K562 (cell line): Measurements from ENCODE around the gene PEBP1. TPM values are rescaled to one million over a fixed set of nuclear protein-coding genes. Genes with fewer than 3 reads are reported as not detected.

ENCODE experiments used
- ATAC-seq: fragments of 200-7000 bp; cut with Tn5 transposase; 3 replicates; pipeline ENCODE4 v1.9.1; 2020; ENCODE audit warnings: moderate library complexity
- BruUV-seq: library from RNA; stranded (reverse); fragments of 400-500 nt; replicated peaks from 2 replicates; lab custom pipeline; 2021; lab: Mats Ljungman, UMichigan
- CTCF ChIA-PET: fragments of 300-600 bp; formaldehyde crosslinking; extraction: SDS; loops from one replicate; lab custom pipeline; 2021; ENCODE audit warnings: low intra/inter-chr PET ratio; lab: Yijun Ruan, JAX
- POLR2A ChIA-PET: fragments of 300-600, 350-650 bp; sonication (Branson Sonifier 250); formaldehyde crosslinking; extraction: SDS; loops from one replicate; lab custom pipeline; 2021; ENCODE audit warnings: antibody characterized with exemption, inconsistent platforms; lab: Yijun Ruan, JAX
- DNase-seq, 4 experiments: peaks; one replicate each; pipeline versions ENCODE4 v3.0.0 to v3.0.0-alpha.2; 2011 to 2018; ENCODE audit warnings: low spot score in 3 of 4, mixed read lengths in 3 of 4; ENCODE audit errors: extremely low read depth in 1 of 4
- FAIRE-seq: peaks from 2 replicates; lab custom pipeline; 2011; peaks lifted over from hg19 to GRCh38; lab: Jason Lieb, UNC
- H2AFZ ChIP-seq: 2 replicates; pipeline ENCODE4 v1.6.0; 2011; ENCODE audit warnings: low read depth, low read length, control low read depth, inconsistent platforms
- H3K27ac ChIP-seq: fragments of 200-600 bp; 3 replicates; pipeline ENCODE4 v1.8.0; 2011; ENCODE audit warnings: low read depth, mild to moderate bottlenecking, control low read depth, inconsistent platforms, low read length, moderate library complexity, mixed read lengths; ENCODE audit errors: extremely low read depth
- H3K27me3 ChIP-seq, 2 experiments: fragments of 300-600 bp in 1 of 2; 2 replicates in 1 of 2; 3 replicates in 1 of 2; pipeline versions ENCODE4 v1.6.0 to v1.8.0; 2011; ENCODE audit warnings: inconsistent platforms in 2 of 2, low read length in 2 of 2, mild to moderate bottlenecking in 1 of 2, mixed read lengths in 1 of 2, moderate library complexity in 1 of 2; ENCODE audit not compliant: control insufficient read depth in 2 of 2, insufficient read depth in 2 of 2
- H3K36me3 ChIP-seq: fragments of 300-600 bp; 3 replicates; pipeline ENCODE4 v1.8.0; 2011; ENCODE audit warnings: mild to moderate bottlenecking, low read length, inconsistent platforms; ENCODE audit not compliant: control insufficient read depth, insufficient read depth
- H3K4me1 ChIP-seq, 2 experiments: fragments of 200-600 bp in 1 of 2; replicated peaks in 1 of 2; 2 replicates in 1 of 2; 3 replicates in 1 of 2; pipeline versions ENCODE4 v1.5.1 to v1.8.0; 2011; ENCODE audit warnings: inconsistent platforms in 2 of 2, low read length in 2 of 2, mild to moderate bottlenecking in 1 of 2, mixed read lengths in 1 of 2, moderate library complexity in 1 of 2; ENCODE audit not compliant: control insufficient read depth in 2 of 2, insufficient read depth in 2 of 2
- H3K4me2 ChIP-seq: 2 replicates; pipeline ENCODE4 v1.6.1; 2011; ENCODE audit warnings: low read length, control low read depth, inconsistent platforms, mixed read lengths; ENCODE audit not compliant: insufficient read depth
- H3K4me3 ChIP-seq: fragments of 200-600 bp; sonication (generic), shearing (Covaris generic); 2 replicates; pipeline ENCODE4 v1.5.1; 2016; ENCODE audit warnings: control low read depth, inconsistent platforms
- H3K79me2 ChIP-seq: fragments of 200-600 bp; 3 replicates; pipeline ENCODE4 v1.8.0; 2011; ENCODE audit warnings: low read length, inconsistent platforms; ENCODE audit not compliant: control insufficient read depth, insufficient read depth
- H3K9ac ChIP-seq, 2 experiments: 2 replicates each; pipeline versions ENCODE4 v1.6.0 to v1.6.1; 2011; ENCODE audit warnings: low read depth in 2 of 2, low read length in 2 of 2, control low read depth in 1 of 2, inconsistent platforms in 1 of 2, mild to moderate bottlenecking in 1 of 2, mixed read lengths in 1 of 2; ENCODE audit not compliant: insufficient read depth in 1 of 2
- H3K9me1 ChIP-seq: one replicate; pipeline ENCODE4 v1.6.0; 2011; ENCODE audit warnings: inconsistent platforms, mild to moderate bottlenecking, low read length, moderate library complexity; ENCODE audit not compliant: control insufficient read depth, insufficient read depth
- H3K9me3 ChIP-seq: replicated peaks from 2 replicates; pipeline ENCODE4 v1.5.1; 2011; ENCODE audit warnings: low read depth, low read length, inconsistent platforms; ENCODE audit not compliant: control insufficient read depth, insufficient read depth
- H4K20me1 ChIP-seq: replicated peaks from 2 replicates; pipeline ENCODE4 v1.6.1; 2011; ENCODE audit warnings: low read length, inconsistent platforms, mixed read lengths; ENCODE audit not compliant: control insufficient read depth, insufficient read depth
- EZH2 ChIP-seq: IDR thresholded peaks from 2 replicates; pipeline ENCODE4 v1.6.1; 2012; ENCODE audit warnings: low read depth, mild to moderate bottlenecking, inconsistent platforms, low read length, borderline replicate concordance
- WGBS: fragments of 100-300 bp; shearing (Covaris generic); methylation state at CpG from one replicate; pipeline ENCODE4 v1.1.6; 2016; ENCODE audit warnings: low coverage, mixed read lengths; ENCODE audit not compliant: insufficient coverage; ENCODE audit errors: missing lambda C conversion rate; 5-methylcytosine and 5-hydroxymethylcytosine counted together
- in situ Hi-C: fragments of 300-500 bp; cut with MboI; formaldehyde crosslinking; loops from 4 replicates; pipeline ENCODE4 v1.15.0; 2018; ENCODE audit warnings: inconsistent platforms, mixed read lengths
- intact Hi-C: fragments of 100-400 bp; cut with micrococcal nuclease; formaldehyde crosslinking; loops from 2 replicates; pipeline ENCODE4 v1.14.2; 2022
- polyA plus RNA-seq, 8 experiments: library from polyadenylated mRNA; depleted of rRNA in 4 of 8; stranded (reverse) in 5 of 8; unstranded in 3 of 8; fragments of >200 nt; fragmentation: Nextera tagmentation in 2 of 8; fragmentation: Illumina TruSeq in 1 of 8; extraction: Ambion mirVana in 2 of 8; extraction: Trizol in 1 of 8; gene quantifications; 2 replicates each; pipeline versions ENCODE4 v1.2.1 to v1.2.3, GENCODE V29; 2011 to 2014; ENCODE audit warnings: inconsistent platforms in 1 of 8, missing spikeins in 1 of 8
- total RNA-seq, 7 experiments: library from RNA; depleted of rRNA in 6 of 7; stranded (reverse); fragments of >200 nt in 6 of 7; fragmentation: Illumina TruSeq in 2 of 7; extraction: Trizol in 2 of 7; gene quantifications; 2 replicates each; pipeline versions ENCODE4 v1.2.1 to v1.2.3, GENCODE V29; 2011 to 2021; ENCODE audit warnings: low replicate concordance in 1 of 7
- TF ChIP-seq, protein P1 (sequence below): sonication (generic); formaldehyde crosslinking; IDR thresholded peaks from 2 replicates; pipeline ENCODE4 v1.5.0; 2020; ENCODE audit warnings: missing genetic modification reagents
- TF ChIP-seq, protein P2 (sequence below): fragments of 450-650 bp; IDR thresholded peaks from 2 replicates; pipeline ENCODE4 v1.6.1; 2016; ENCODE audit warnings: antibody characterized with exemption

The PEBP1 gene
- total and polyA plus RNA-seq, 9 of the 15 experiments (the other 6 are each of a cell fraction or from before 2014, with no cell fraction given) = 77.3 to 207 (median 153) TPM

DNA sequence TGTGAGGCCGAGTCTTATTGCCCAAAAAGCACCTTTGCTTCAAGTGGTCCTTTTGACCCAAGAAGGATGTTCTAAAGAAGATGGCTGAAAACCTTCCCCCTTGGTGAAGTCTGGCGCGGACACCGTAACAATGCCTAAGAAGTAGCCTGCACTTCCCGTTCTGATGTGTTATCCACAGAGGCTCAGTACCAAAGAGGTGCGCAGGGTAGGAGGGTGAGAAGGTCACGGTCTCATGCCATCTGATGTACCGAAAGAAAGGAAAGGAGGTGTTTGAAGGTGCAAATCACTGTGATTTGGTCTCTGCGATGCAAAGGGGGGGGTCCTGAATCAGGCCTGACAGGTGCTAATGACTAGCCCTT is 9.9 kb downstream of the PEBP1 start:
- CTCF ChIA-PET = no interaction called here
- intact Hi-C loops = no loop called here
- Histone ChIP-seq H3K4me3 (no peak overlapping the region), H3K9ac (no peak overlapping the region), H3K36me3 (peaks cover 65% of the 10 kb centered on the region; the same call in 2 of the 3 replicates), H3K4me1 (0 out of 5 replicates have a peak, but pooled peaks cover 0 to 3% of the 10 kb centered on the region in 2 experiments), H3K9me1 (no peaks in the 10 kb centered on the region), H3K4me2 (no peak overlapping the region), H3K79me2 (no peaks in the 10 kb centered on the region), H4K20me1 (no peaks in the 10 kb centered on the region), H3K27ac (no peak overlapping the region), H3K9me3 (no peaks in the 10 kb centered on the region), H3K27me3 (no peaks in the 10 kb centered on the region), H2AFZ (no peak overlapping the region)
- in situ Hi-C loops = no loop called here
- POLR2A ChIA-PET = no interaction called here
- ATAC-seq (no peak), FAIRE-seq (no peak), DNase-seq (no peak)
- TF ChIP-seq, protein P1, sequence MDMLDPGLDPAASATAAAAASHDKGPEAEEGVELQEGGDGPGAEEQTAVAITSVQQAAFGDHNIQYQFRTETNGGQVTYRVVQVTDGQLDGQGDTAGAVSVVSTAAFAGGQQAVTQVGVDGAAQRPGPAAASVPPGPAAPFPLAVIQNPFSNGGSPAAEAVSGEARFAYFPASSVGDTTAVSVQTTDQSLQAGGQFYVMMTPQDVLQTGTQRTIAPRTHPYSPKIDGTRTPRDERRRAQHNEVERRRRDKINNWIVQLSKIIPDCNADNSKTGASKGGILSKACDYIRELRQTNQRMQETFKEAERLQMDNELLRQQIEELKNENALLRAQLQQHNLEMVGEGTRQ = no peak
- TF ChIP-seq EZH2 = no peak
- TF ChIP-seq, protein P2, sequence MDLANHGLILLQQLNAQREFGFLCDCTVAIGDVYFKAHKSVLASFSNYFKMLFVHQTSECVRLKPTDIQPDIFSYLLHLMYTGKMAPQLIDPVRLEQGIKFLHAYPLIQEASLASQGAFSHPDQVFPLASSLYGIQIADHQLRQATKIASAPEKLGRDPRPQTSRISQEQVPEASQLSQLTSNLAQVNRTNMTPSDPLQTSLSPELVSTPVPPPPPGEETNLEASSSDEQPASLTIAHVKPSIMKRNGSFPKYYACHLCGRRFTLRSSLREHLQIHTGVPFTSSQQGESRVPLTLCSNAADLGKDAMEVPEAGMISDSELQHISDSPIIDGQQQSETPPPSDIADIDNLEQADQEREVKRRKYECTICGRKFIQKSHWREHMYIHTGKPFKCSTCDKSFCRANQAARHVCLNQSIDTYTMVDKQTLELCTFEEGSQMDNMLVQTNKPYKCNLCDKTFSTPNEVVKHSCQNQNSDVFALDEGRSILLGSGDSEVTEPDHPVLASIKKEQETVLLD = no peak
- 86% methylated on average over 9 of the region's 9 CpGs for WGBS
- no TSS peak for BruUV-seq
